WI38 (cell line): ENCODE results near the gene SEC16A.

Experiments used
- H3K4me3 ChIP-seq: 2 replicates; pipeline ENCODE4 v1.5.1; 2011; ENCODE audit warnings: low read depth, mild to moderate bottlenecking, control low read depth, low read length
- CTCF ChIP-seq: IDR thresholded peaks from 2 replicates; pipeline ENCODE4 v1.5.1; 2012; ENCODE audit warnings: low read depth, mild to moderate bottlenecking, control low read depth, low read length

Gene SEC16A

DNA sequence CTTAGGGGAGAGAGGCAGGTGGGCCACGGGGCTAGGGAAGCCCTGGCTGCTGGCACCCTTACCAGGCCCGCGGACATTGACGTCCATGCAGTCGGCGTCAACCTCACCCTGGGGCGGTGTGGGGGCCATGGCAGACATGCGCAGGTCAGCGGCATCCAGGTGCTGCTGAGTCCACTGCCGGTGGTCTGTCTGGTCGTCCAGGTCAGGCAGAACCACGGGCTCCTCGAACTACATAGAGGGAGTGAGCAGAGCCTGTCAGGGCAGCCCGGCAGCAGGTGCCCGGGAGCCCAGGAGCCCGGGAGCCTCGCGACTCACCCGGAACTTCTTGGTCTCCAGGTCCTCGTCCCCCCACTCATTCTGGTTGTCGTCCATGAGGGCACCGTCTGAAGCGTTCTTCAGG lies 18.8 kb upstream of the SEC16A start:
- TF ChIP-seq CTCF: no peak

DNA sequence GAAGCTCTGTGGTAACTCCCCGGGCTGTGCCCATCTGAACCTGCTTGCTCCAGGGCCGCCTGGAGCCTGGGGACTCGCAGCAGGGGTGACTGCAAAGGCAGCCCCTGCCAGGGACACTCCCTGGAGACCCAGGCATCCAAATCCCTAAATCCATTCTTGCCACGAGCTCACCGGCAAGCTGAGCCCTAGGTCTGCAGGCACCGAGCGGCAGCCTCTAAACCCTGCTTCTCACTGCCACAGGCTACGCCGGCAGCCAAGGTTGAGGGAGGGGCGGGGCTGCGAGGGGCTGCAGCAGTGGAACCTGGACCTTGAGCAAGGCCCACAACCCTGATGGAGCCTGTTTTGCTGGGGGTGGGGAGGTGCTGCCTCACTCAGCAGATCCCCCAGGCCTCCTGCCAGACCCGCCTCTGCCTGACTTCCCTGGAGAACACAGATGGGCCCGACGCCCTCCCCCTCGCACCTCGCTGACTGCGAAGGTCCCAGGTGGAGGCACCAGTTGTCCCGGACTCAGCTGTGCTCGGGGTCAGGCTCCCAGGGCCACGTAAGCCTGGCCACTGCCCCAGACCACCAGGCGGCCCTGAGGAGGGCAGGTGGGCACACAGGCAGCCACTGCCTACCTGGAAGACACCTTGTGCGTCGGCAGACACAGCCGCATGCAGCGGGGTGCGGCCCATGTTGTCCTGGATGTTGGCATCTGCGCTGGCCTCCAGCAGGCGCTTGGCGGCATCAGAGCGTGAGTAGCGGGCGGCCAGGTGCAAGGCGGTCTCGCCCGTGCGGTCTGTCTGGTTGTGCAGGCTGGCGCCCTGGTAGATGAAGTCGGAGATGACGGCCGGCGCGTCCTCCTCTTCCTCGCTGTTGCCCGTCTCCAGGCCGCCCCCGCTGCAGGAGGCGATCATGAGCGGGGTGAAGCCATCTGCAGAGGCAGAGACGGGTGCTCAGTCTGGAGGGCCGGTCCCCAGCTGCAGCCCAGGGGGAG lies 17.4 kb upstream of the SEC16A start:
- H3K4me3 ChIP-seq: no peak overlapping the region
- no peak for TF ChIP-seq CTCF

More for the DNA sequence above, 18.8 kb upstream of the SEC16A start:
- no peak overlapping the region for H3K4me3 ChIP-seq

DNA sequence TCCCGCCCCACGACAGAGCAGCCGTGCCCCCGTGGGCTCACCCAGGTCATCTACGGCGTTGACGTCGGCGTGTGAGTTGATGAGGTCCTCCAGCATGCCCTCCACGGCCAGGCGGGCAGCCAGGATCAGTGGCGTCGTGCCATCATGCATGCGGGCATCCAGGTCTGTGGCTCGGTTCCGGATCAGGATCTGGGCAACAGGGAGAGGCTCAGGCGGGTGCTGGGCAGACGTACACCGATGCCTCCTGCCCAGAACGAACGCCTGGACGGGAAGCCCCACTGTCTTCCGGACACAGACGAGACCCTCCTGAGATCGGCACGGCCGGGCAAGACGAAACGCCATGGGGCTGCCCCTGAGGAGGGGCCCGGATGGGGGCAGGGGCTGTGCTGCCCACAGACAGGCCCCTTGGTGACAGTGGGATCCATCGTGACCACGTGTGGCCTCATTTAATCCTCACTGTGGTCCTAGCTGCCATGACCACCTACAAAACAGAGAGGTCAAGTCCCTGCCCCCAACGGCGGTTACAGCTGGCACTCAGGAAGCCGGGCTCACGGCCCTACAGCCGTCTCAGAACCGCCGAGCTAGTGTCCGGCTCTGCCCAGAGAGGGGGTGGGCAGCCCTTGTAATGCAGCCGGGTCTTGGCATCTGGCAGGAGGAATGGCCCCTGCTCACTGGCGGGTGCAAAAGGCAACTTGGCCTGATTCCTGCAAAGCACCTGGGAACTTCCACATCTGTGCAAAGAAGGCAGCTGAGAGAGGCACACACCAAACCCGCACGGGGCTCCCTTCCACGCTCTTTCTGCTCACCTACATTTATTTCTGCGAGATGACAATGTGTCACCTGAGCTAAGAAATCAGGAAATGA lies 16.5 kb upstream of the SEC16A start:
- no peak overlapping the region for H3K4me3 ChIP-seq

GRCh38 chr9:136497916-136498695 lies 15.3 kb upstream of the SEC16A start:
- no peak overlapping the region for H3K4me3 ChIP-seq
- no peak for TF ChIP-seq CTCF

More for the DNA sequence above, 16.5 kb upstream of the SEC16A start:
- no peak for TF ChIP-seq CTCF

DNA sequence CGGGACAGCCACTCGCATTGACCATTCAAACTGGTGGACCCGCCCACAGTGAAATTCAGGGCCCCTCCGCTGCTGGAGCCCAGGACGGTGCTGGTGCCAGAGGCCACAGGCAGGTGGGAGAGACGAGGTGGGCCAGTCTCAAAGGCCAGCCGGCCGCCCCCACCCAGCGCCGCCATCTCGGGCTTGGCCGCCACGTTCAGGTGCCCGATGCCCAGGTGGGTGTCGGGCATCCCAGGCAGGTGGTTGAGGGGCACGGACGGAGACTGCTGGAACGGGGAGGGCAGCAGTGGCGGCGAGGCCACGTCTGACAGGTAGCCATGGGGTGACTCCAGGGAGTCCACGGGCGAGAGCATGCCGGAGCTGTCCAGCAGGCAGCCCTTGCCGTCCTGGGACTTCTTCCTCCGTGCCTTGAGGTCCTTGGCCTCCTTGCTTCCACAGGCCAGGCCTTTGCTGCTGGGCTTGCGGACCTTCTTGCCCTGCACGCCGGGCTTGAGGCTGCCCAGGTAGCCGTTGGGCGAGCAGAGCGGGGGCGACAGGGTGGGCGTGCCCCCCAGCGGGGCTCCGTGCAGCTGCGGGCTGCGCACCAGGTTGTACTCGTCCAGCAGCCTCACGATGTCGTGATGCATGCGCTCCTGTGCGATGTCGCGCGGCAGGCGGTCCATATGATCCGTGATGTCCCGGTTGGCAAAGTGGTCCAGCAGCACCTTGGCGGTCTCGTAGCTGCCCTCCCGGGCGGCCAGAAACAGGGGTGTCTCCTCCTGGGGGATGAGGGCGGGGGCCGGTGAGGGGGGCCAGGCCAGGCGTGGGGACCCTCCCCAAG lies 14.2 kb upstream of the SEC16A start:
- TF ChIP-seq CTCF: no peak
- no peak overlapping the region for H3K4me3 ChIP-seq

- TF ChIP-seq CTCF: no peak
- H3K4me3 ChIP-seq: no peak overlapping the region
Measured at GRCh38 chr9:136496181-136496580, 13.3 kb upstream of the SEC16A start.
